ENCODE measurements around the gene ROR2. TPM values are rescaled to one million over a fixed set of nuclear protein-coding genes. Genes with fewer than 3 reads are reported as not detected.
A peak's percentile ranks its signal among the peaks of the same experiment; 100 is the strongest.

Gene ROR2
- total and polyA plus RNA-seq, 2 of the 13 experiments (the other 11 are each of a cell fraction or from before 2014, with no cell fraction given): not detected

GRCh38 chr9:91904588-91905236 is 45.3 kb downstream of the ROR2 start:
- intact Hi-C loops (cut with micrococcal nuclease; ENCODE audit: unreplicated experiment): no loop called here
- H3K4me1 ChIP-seq (ENCODE audit: insufficient read depth, low read length): peaks cover 2% of the 10 kb centered on the region; the same call in 1 of the 2 replicates
- ChIA-PET POLR2A (no interaction called here), CTCF (ENCODE audit: low intra/inter-chr PET ratio, low total read pairs) (no interaction called here)
- H3K27me3 ChIP-seq (ENCODE audit: control insufficient read depth in 1 of 2, insufficient read depth in 2 of 2, low read length in 2 of 2): peaks cover 2 to 30% of the 10 kb centered on the region in 2 experiments; a peak in 4 of 5 replicates
- no peak overlapping the region for H3K9ac ChIP-seq (ENCODE audit: insufficient read depth, low read depth, low read length)
- no peaks in the 10 kb centered on the region for H3K36me3 ChIP-seq (replicated peaks in 1 of 2; ENCODE audit: control insufficient read depth in 1 of 2, insufficient read depth in 2 of 2, low read length in 2 of 2)
- BruUV-seq (replicated peaks): no TSS peak
- no peak for ATAC-seq
- no peaks in the 10 kb centered on the region for H3K79me2 ChIP-seq (ENCODE audit: insufficient read depth, low read length)
- no peak for FAIRE-seq
- no peak for DNase-seq (ENCODE audit: low spot score)
- no peak overlapping the region for H2AFZ ChIP-seq (ENCODE audit: low read length)
- no peaks in the 10 kb centered on the region for H3K9me3 ChIP-seq (ENCODE audit: low read length)
- no peak overlapping the region for H3K4me2 ChIP-seq (ENCODE audit: low read depth, low read length)
- 65% methylated on average over 9 of the region's 10 CpGs for WGBS (ENCODE audit: low lambda C conversion rate)
- H4K20me1 ChIP-seq (ENCODE audit: insufficient read depth, low read length): no peaks in the 10 kb centered on the region
- in situ Hi-C loops (cut with HindIII; ENCODE audit: extremely low pct_ligation_motif_present, low pct_unique_long_range_greater_than_20kb): no loop called here
- no peak overlapping the region for H3K4me3 ChIP-seq (replicated peaks in 1 of 3; ENCODE audit: insufficient read depth in 1 of 3, low read depth in 2 of 3, low read length in 3 of 3)
- H3K27ac ChIP-seq (ENCODE audit: extremely low read length, insufficient read depth, low read length): no peak overlapping the region
- TF ChIP-seq ZNF773 (CRISPR knock-in tag; IDR thresholded peaks at IDR 0.05; ENCODE audit: borderline replicate concordance) (no peak), SATB2 (CRISPR knock-in tag; IDR thresholded peaks at IDR 0.05) (no peak), NFRKB (IDR thresholded peaks at IDR 0.05) (peak; percentile 30; the same call in 1 of the 2 replicates), ZNF646 (CRISPR knock-in tag; IDR thresholded peaks at IDR 0.05) (0 out of 2 replicates have a peak, but pooled peaks have one; percentile 3), CEBPG (CRISPR knock-in tag; IDR thresholded peaks at IDR 0.05) (no peak), HCFC1 (IDR thresholded peaks at IDR 0.05; ENCODE audit: low read depth, low read length) (no peak), USF2 (IDR thresholded peaks at IDR 0.05; ENCODE audit: low read depth, low read length) (no peak), USF2 (CRISPR knock-in tag; IDR thresholded peaks at IDR 0.05; ENCODE audit: borderline replicate concordance) (no peak), ZNF777 (CRISPR knock-in tag; IDR thresholded peaks at IDR 0.05) (no peak), MNT (IDR thresholded peaks at IDR 0.05) (peak; percentile 53), THRA (CRISPR knock-in tag; IDR thresholded peaks at IDR 0.05; ENCODE audit: borderline replicate concordance) (no peak)
